ENCODE data around the gene CACNA1D.

The CACNA1D gene

GRCh38 chr3:53581671-53582070, 87.3 kb downstream of the CACNA1D start:
- DNase-seq = no peak

DNA sequence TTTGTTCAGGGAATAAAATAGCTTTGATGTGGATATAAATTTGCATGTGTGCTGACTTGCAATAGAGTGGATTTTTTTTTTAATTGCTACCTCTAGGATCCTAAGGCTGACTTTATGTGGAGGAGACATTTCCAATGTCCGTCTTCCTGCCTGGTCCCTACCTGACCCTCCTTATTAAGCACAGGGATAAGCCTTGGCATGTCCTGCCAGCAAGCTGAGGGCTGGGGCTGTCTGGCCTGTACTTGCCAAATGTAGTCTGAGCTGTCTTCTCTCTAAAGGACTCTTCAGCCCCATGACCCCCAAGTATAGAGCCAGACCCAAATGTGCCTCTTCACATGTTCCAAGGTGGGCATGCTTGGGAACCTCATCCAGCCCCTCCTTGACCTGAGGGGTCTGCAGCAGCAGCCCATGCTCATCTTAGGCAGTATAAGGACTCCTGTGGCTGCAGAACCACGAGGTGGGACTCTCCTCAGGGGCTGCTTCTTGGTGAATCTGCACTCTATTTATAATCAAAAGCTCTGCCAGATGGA, 88.8 kb downstream of the CACNA1D start:
- DNase-seq = no peak

DNA sequence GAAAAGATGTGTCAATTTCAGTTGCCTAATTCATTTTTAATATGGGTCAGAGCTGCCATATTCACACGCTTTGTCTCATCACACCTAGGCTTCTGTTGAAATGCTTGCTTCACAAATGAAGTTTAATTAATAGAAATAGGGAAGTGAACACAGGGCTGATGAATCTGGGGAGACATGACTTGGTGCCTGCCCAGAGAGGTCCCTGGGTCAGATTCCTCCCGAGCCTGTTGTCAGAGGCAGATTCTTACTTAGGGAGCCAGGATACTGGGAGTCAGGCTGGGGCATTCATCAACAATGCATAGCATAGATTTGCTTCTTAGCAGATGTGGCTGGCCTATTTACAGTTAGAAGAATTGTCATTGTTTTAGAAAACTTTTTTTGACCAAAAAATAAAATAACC, 90.6 kb downstream of the CACNA1D start:
- DNase-seq = no peak

DNA sequence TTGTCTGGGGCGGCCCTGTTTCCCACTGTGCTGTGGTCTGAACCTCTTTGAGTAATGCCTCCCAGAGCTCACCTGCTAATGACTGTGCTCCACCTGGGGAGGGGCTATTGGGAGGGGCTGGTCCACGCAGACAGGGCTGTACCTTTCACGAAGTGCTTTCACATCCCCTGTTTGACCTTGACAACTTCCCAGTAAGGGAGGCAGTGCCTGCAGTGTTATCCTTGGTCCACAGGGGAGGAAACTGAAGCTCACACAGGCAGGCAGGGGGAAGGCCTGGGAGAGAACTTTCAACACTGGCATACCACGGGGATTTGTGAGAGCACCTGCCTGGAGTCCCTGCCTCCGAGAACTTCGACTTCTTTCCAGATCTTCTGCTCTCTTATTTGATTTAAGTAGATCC, 91.2 kb downstream of the CACNA1D start:
- no peak for DNase-seq

GRCh38 chr3:53588122-53588521, 93.7 kb downstream of the CACNA1D start:
- no peak for DNase-seq

DNA sequence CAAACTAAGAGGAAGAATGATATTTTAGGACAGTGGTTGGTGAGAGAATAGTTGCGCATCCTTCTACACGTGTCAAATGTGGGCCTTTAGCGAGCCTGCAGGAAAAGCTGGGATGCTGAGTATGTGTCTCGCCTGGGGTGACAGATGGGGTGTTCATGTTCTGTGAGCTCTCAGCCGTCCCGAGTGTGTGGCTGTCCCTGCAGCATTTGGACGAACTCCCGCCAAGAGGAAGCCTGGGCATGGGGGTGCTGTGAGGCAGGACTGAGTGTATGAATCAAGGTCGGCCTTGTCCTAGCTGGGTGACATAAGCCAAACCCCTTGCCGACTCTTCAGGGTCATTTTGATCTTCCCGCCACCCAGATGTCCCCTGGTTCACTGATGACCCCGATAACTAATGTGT, 94.8 kb downstream of the CACNA1D start:
- no peak for DNase-seq

DNA sequence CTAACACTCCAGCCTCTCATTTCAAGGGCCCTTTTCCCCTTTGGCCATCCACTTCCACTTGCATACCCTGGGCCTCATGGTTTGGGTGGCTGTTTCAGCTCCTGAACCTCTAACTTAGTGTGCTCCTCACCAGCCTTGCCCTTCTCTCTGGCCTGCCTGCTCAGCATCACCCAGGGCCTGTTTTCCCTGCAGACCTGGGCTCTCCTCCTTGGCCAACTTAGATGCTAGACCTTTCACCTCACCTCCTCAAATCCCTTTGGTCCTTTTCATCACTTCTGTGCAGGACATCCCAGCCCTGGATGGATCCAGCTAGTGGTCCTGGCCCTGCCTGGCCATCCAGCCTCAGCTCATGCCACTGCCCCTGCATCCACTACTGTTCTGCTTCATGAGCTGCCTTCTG, 95.4 kb downstream of the CACNA1D start:
- no peak for DNase-seq

DNA sequence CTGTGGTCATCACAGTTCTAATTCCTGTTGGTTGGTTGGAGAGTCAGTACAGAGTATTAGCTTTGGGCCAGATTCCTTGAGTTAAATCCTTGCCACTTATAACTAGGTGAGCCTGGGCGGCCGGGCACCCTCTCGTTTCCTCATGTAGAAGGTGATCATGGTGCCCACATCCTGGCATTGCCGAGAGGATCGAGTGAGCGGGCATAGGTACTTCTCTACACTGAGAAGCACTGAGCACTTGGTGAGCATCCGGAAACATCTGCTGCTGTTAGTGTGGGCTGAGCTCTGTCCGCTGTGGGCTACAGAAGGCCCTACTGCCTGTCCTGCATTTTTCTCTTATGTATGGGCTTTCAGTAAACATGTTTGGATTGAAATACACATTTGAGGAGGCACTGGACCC, 96.2 kb downstream of the CACNA1D start:
- DNase-seq = no peak

DNA sequence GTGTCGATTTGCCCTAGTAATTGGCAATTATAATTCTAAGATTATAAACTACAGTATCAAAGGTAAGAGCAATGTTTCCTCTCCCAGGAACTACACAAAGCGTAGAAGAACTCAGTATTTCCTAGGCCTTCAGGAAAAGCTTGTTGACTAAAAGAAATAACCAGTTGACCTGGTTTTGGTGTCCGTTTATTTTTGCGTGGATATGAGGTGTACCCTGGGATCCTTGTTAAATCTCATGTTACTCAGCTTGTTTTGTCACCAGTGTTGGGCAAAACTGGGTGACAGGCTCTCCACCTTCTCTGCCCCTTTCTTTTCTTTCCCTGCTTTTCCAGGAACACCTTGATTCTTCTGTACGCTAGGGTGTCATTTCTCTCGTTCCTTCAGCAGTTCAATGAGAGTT, 97.2 kb downstream of the CACNA1D start:
- no peak for DNase-seq

GRCh38 chr3:53592862-53593261, 98.5 kb downstream of the CACNA1D start:
- DNase-seq = no peak

GRCh38 chr3:53593611-53594010, 99.2 kb downstream of the CACNA1D start:
- no peak for DNase-seq

- DNase-seq = no peak
Measured at GRCh38 chr3:53594276-53594675, 99.9 kb downstream of the CACNA1D start.

GRCh38 chr3:53595660-53596059, 101.2 kb downstream of the CACNA1D start:
- no peak for DNase-seq

DNA sequence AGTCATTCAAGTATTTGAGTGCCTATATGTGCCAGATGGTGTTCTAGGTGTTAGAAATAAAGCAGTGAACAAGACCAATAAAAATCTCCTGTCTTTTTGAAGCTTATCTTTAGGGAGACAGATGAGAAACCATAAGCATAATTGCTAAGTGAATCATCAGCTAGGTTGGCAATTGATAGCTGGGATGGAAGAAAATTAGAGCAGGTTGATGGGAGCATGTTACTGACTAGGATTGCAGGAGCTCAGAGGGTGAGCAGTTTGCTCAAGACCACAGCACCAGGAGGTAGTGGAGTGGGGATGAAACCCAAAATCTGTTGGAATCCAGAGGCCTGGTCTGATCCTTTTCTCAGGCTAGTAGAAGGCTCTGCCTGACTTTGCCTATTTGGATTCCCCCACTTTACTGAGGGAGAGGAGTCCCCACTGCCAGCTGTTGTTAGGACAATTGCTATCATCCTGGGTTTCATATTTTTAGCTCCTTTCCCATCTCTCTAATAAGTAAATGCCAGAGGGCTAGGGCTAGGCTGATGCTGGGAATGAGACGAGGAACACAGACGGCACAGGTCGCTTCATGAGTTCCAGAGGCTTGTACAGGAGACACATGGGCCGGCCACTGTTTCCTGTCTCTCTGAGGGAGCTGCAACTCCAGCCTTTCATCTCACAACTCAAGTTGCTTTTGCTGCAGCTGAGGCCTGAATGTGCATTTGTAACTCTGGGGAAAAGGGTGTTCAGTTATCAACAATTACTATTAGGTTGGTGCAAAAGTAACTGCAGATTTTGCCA, 102.9 kb downstream of the CACNA1D start:
- no peak for DNase-seq

DNA sequence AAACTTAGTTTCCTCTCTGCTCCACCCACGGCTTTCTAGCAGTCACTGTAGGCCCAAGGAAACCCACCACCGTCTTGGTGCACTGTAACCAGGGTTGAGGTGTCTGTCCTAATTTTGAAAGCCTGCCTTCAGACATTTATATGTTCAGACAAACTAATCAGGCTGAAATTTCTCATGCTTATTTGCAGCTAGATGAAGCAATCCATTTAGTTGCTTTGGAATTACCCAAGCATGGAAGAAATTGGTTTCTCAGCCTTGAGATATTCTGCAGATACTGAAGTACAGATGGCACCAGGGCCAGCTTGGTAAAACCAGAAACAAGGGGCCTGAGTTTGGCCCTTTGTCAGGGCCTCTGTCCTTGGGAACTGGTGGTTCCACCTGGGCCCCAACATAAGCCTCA, 105.4 kb downstream of the CACNA1D start:
- no peak for DNase-seq

GRCh38 chr3:53602866-53603265, 108.5 kb downstream of the CACNA1D start:
- no peak for DNase-seq

- no peak for DNase-seq
Measured at GRCh38 chr3:53604232-53604631, 109.8 kb downstream of the CACNA1D start.

GRCh38 chr3:53606793-53607192, 112.4 kb downstream of the CACNA1D start:
- DNase-seq = no peak

DNA sequence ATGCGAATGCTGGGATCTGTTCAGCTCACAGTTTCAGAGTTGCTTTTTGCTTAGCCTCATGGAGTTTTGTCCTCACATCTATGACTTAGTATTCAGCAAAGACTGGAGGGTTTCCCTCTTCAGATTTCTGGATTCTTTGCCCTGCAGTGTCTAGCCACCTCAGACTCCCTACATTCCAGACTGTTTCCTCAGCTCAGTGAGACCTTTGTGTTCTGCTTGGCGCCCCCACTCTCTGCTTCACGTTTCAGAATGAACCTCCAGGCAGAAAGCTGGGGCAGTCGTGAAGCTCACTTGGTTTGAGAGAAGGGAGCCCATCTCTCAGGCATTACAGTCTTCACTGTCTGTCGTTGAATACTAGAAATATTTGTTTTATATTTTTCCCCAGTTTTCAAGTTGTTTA, 118.1 kb downstream of the CACNA1D start:
- DNase-seq = no peak

DNA sequence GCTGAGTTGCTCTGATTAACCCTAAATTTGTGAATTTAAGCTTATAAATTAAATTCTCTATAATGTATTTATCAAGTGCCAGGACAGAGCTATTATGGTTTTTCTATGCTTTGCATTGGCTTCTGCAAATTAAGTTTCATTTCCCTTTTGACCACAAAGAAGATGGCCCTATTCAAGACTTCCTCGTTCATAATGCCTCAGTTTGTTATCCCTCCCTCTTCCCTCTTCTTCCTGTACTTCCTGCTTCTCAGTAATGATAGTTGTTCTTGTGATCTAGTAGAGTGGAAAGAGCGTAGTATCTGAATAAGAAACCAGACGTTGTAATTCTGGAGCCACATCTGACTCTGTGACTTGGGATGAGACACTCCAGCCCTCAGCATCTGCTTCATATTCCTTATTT, 118.7 kb downstream of the CACNA1D start:
- no peak for DNase-seq

DNA sequence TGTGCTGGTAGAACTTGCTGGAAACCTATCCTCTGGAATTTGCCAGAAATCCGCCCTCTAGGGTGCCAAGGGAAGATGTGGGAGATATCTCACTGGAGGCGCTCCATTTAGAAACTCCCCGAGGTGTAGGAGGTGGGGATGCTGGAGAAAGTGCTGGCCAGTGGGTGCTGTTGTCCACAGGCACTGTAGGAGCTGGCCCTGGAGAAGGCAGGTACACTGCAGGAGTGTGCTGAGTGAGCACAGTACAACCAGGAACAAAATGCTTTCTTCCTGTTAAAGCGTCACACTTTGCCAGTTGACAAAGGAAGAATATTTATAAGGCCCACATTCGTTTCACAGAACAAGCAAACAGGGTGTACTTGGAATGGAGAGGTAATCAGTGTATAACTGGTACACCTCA, 119.9 kb downstream of the CACNA1D start:
- DNase-seq = no peak

GRCh38 chr3:53616321-53616720, 121.9 kb downstream of the CACNA1D start:
- no peak for DNase-seq

- no peak for DNase-seq
Measured at GRCh38 chr3:53616971-53617892, 122.8 kb downstream of the CACNA1D start.
